Upper lobe of right lung (tissue), 1 donor: ENCODE measurements around the gene LGALS1. TPM values are rescaled to one million over a fixed set of nuclear protein-coding genes. Genes with fewer than 3 reads are reported as not detected.

Source experiments
- ATAC-seq: fragments of 200-7000 bp; cut with Tn5 transposase; one replicate; pipeline ENCODE4 v1.9.1; 2020; ENCODE audit warnings: mild to moderate bottlenecking, moderate library complexity
- DNase-seq: peaks from one replicate; pipeline ENCODE4 v3.0.0-alpha.2; 2020
- H3K27ac ChIP-seq: fragments of 200-600 bp; one replicate; pipeline ENCODE4 v1.8.0; 2022
- H3K27me3 ChIP-seq: fragments of 200-600 bp; one replicate; pipeline ENCODE4 v1.8.0; 2022; ENCODE audit warnings: mild to moderate bottlenecking
- H3K36me3 ChIP-seq: fragments of 200-600 bp; one replicate; pipeline ENCODE4 v1.8.0; 2022
- H3K4me1 ChIP-seq: fragments of 200-600 bp; one replicate; pipeline ENCODE4 v1.8.0; 2022
- H3K4me3 ChIP-seq: fragments of 200-600 bp; one replicate; pipeline ENCODE4 v1.8.0; 2022; ENCODE audit warnings: mild to moderate bottlenecking
- H3K9me3 ChIP-seq: fragments of 200-600 bp; one replicate; pipeline ENCODE4 v1.8.0; 2022
- CTCF ChIP-seq: fragments of 200-600 bp; IDR thresholded peaks from one replicate; pipeline ENCODE4 v1.8.0; 2022; ENCODE audit warnings: antibody characterized with exemption
- intact Hi-C: fragments of 100-400 bp; cut with DNase I; formaldehyde crosslinking; loops from one replicate; pipeline ENCODE4 v1.11.0; 2022
- total RNA-seq: library from RNA; stranded (reverse); fragmentation: NEBNext Ultra II Directional; extraction: Animal tissue kit (Norgen Biotek cat#: 25700); gene quantifications from one replicate; pipeline ENCODE4 v1.2.1, GENCODE V29; 2021
- donor health status: DM: no; HTN: yes; CAD: no; lungs with severe emphysema.

The LGALS1 gene
- total RNA-seq, 1 donor from 2014 or later: 340 TPM

- H3K27ac ChIP-seq: no peak overlapping the region
These were observed 34.0 kb downstream of the LGALS1 start for GRCh38 chr22:37709445-37709765.

GRCh38 chr22:37710675-37711074, 35.2 kb downstream of the LGALS1 start:
- no peaks in the 10 kb centered on the region for H3K36me3 ChIP-seq
- no peaks in the 10 kb centered on the region for H3K4me1 ChIP-seq
- no peak overlapping the region for H3K27ac ChIP-seq
- DNase-seq: no peak
- no peak for ATAC-seq
- H3K9me3 ChIP-seq: no peaks in the 10 kb centered on the region
- H3K4me3 ChIP-seq: no peak overlapping the region
- TF ChIP-seq CTCF: no peak
- intact Hi-C loops: no loop called here
- H3K27me3 ChIP-seq: no peaks in the 10 kb centered on the region

More at GRCh38 chr22:37709445-37709765, 34.0 kb downstream of the LGALS1 start:
- Histone ChIP-seq H3K36me3 (no peaks in the 10 kb centered on the region), H3K9me3 (no peaks in the 10 kb centered on the region), H3K4me3 (no peak overlapping the region), H3K27me3 (no peaks in the 10 kb centered on the region), H3K4me1 (no peaks in the 10 kb centered on the region)
- TF ChIP-seq CTCF: no peak
- intact Hi-C loops: no loop called here
- ATAC-seq: no peak
- no peak for DNase-seq

- Histone ChIP-seq H3K27ac (no peak overlapping the region), H3K27me3 (no peaks in the 10 kb centered on the region), H3K4me3 (no peak overlapping the region), H3K4me1 (no peaks in the 10 kb centered on the region), H3K36me3 (no peaks in the 10 kb centered on the region), H3K9me3 (no peaks in the 10 kb centered on the region)
- no peak for DNase-seq
- no peak for ATAC-seq
- TF ChIP-seq CTCF: no peak
- intact Hi-C loops: no loop called here
These were observed 36.1 kb downstream of the LGALS1 start for GRCh38 chr22:37711490-37711889.

GRCh38 chr22:37713761-37714160, 38.3 kb downstream of the LGALS1 start:
- H3K9me3 ChIP-seq: no peaks in the 10 kb centered on the region
- no peaks in the 10 kb centered on the region for H3K27me3 ChIP-seq
- TF ChIP-seq CTCF: no peak
- H3K4me1 ChIP-seq: no peaks in the 10 kb centered on the region
- DNase-seq (no peak), ATAC-seq (no peak)
- no peaks in the 10 kb centered on the region for H3K36me3 ChIP-seq
- H3K27ac ChIP-seq: no peak overlapping the region
- no peak overlapping the region for H3K4me3 ChIP-seq
- intact Hi-C loops: no loop called here

- no peaks in the 10 kb centered on the region for H3K9me3 ChIP-seq
- no peaks in the 10 kb centered on the region for H3K27me3 ChIP-seq
- ATAC-seq (no peak), DNase-seq (no peak)
- no peak overlapping the region for H3K27ac ChIP-seq
- TF ChIP-seq CTCF: no peak
- no peaks in the 10 kb centered on the region for H3K4me1 ChIP-seq
- no peaks in the 10 kb centered on the region for H3K36me3 ChIP-seq
- intact Hi-C loops: no loop called here
- H3K4me3 ChIP-seq: no peak overlapping the region
These were observed 39.2 kb downstream of the LGALS1 start for GRCh38 chr22:37714634-37715033.

GRCh38 chr22:37715760-37716159, 40.3 kb downstream of the LGALS1 start:
- Histone ChIP-seq H3K36me3 (no peaks in the 10 kb centered on the region), H3K9me3 (no peaks in the 10 kb centered on the region), H3K4me3 (no peak overlapping the region), H3K27me3 (no peaks in the 10 kb centered on the region), H3K4me1 (no peaks in the 10 kb centered on the region), H3K27ac (no peak overlapping the region)
- TF ChIP-seq CTCF: no peak
- ATAC-seq (no peak), DNase-seq (no peak)
- intact Hi-C loops: no loop called here
